HG02798 (cell line): ENCODE measurements around the gene TRIM66.

Experiments
- ATAC-seq: cut with Tn5 transposase; IDR thresholded peaks from one replicate; pipeline ENCODE4 v1.9.1; 2021; ENCODE audit warnings: mild to moderate bottlenecking; ENCODE audit not compliant: unreplicated experiment, poor library complexity

TRIM66 gene

DNA sequence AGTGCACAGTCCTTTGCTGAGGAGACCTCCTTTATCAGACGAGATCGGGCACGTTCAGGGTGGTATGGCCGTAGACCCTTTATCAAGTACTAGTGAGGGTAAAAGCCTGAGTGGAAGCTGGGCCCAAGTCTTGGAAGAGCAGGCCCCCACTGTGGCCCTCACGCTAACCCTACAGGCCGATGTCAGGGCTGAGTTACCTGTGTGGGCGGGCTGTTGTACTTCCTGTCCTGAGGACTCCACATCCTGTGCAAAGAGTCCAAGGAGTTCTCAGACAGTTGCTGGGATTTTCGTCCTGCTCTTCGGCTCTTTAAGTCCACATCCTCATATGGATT lies 35.0 kb upstream of the TRIM66 start:
- ATAC-seq: no peak

DNA sequence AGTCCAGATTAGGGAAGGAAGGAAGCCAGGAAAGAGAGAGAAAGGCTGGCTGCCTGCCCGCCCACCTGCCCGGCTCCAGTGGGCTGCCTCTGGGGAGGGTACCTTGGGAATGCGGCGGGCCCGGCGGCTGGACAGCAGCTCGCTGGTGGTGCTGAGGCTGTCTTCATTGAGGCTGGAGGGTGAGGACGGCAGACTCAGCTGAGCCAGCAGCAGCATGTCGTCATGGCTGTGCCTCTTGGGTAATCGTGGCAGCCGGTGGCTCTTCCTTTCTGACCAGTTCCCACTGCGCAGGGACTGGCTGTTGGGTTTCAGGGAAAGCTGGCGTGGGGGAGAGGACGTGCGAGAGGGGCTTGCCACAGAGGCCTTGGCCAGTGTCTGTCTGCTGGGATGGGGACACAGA lies 33.0 kb upstream of the TRIM66 start:
- no peak for ATAC-seq

GRCh38 chr11:8714622-8715225 lies 32.3 kb upstream of the TRIM66 start:
- no peak for ATAC-seq

DNA sequence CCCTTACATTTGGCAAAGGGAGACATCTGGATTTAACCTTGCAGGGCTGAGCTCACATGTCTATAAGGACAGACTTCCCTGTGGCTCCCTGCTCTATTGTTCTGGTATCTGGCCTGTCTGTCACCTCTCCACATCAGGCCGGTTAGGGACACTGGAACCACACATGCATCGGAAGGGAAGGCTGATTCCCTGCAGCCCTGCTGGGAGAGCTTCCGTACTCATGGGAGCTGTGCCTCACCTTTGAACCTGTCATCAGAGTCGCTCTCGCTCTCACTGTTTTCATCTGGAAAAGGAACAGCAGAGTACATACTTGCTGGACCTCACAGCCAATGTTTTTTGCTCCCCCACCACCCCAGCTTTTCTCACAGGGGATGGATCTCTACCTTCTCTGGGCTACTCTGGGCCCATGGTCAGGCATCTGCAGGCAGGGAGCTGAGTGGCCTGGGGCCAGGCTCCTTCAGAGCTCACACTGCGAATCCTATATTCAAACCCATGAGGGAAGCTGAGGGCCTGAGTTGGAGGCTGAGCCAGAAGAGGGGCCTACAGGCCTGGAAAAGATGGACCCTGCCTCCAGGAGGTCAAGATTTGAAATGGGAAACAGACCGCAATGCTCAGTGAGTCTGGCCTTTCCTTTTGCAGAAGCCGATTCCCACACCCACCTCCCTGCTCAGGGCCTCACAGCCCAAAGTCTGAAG lies 31.4 kb upstream of the TRIM66 start:
- no peak for ATAC-seq

DNA sequence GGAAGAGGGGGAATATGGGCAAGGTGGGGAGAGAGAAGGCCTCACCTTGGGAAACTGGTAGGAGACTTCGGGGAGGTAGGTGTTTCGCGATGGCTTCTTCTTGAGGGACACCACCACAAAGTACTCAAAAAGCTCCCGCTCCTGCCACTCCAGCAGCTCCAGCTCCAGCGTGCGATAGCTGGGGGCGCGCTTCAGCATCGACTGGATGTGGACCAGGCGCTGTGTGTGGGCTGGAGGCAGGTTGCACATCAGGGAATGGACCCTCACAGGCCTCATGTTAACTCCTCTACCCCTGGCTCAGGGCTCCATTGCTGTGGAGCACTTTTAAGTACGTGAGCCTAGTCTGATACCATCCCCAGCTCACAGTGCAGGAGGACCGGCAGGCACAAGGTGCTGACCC lies 30.0 kb upstream of the TRIM66 start:
- no peak for ATAC-seq

DNA sequence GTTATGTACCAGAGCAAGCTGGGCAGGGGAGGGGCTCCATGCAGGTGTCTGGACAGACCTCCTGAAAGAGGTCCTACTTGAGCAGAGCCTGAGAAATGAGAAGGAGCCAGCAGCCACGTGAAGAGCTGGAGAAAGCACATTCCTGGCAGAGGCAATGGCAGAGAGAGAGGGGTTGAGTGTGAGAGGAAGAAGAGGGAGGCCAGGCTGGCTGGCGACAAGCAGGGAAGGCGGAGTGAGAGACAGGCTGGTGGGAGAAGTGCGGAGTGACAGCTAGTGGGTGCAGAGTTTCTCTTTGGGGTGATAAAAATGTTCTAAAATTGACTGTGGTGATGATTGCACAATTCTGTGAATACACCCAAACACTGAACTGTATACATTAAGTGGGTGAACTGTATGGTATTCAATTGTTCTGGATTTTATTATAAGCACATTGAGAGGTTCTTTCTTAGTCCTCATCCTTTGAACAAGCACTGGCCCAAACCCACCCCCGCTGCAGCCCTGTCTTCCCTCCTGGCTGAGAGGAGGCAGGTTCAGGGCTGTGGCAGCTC lies 29.5 kb upstream of the TRIM66 start:
- no peak for ATAC-seq

GRCh38 chr11:8709777-8710176 lies 27.3 kb upstream of the TRIM66 start:
- ATAC-seq: no peak

- no peak for ATAC-seq
Measured at GRCh38 chr11:8709002-8709672, 26.7 kb upstream of the TRIM66 start.

- no peak for ATAC-seq
Measured at GRCh38 chr11:8707541-8708191, 25.2 kb upstream of the TRIM66 start.

- ATAC-seq: no peak
Measured at GRCh38 chr11:8706673-8707432, 24.4 kb upstream of the TRIM66 start.

DNA sequence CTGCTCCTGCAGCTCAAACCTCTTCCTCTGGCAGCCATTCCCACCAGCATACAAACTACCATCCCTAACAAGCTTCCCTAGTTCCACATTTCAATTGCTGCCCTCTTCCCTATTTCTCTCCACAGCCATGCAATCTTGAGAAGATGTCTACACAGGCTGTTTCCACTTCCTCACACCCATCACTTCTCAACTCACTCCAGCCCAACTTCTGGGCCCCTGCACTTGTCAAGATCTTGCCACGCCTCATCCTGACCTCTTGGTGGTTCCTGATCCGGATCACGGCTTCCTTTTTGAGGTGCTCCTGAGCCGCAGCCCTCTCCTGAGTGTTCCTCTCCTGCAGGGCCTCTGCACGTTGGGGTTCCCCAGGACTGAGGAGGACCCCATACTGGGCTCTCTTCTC lies 22.7 kb upstream of the TRIM66 start:
- no peak for ATAC-seq

- no peak for ATAC-seq
Measured at GRCh38 chr11:8704136-8704535, 21.7 kb upstream of the TRIM66 start.

GRCh38 chr11:8702598-8702915 lies 20.1 kb upstream of the TRIM66 start:
- no peak for ATAC-seq

- no peak for ATAC-seq
Measured at GRCh38 chr11:8701891-8702597, 19.6 kb upstream of the TRIM66 start.

GRCh38 chr11:8699903-8700302 lies 17.4 kb upstream of the TRIM66 start:
- no peak for ATAC-seq

GRCh38 chr11:8698917-8699441 lies 16.5 kb upstream of the TRIM66 start:
- ATAC-seq: no peak

DNA sequence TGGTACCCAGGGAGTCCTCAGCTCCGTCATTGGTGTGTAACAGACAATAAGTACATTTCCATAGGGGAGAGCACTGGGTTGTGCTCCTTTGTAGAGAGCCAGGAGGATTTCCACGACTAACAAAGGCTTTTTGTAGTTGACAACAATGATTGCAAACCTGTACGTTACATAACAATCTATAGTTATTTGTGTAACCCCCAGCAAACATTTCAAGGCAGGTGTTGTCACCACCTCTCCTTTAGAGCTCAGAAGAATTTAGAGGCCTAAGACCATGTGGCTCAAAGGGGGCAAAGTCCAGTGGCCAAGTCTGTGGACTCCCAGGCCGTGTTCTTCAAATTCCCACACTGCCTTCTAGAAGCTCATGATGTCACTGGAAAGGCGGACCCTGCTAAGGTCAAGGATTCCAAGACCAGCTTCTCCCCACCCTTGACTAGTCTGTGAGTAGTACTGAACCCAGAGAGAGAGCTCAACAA lies 15.9 kb upstream of the TRIM66 start:
- ATAC-seq: no peak

GRCh38 chr11:8697054-8697453 lies 14.6 kb upstream of the TRIM66 start:
- ATAC-seq: no peak

- no peak for ATAC-seq
Measured at GRCh38 chr11:8694137-8694536, 11.7 kb upstream of the TRIM66 start.

DNA sequence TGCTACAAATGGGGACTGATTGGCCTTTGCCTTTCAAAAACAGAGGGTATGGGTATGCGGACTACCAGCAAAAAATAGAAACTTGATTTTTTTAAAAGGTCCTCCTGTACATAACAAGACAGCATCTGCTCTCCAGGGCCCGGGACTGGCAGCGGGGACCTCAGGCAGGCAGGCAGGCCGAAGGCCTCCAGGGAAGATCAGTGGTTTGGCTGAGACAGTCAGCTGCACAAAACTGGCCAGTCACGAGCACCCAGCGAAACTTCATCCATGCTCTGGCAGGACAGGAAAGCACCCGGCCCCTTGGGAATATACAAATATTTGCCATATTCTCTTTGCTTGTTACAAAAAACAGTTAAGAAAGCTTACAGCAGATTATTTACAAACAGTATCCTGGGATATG lies 11.1 kb upstream of the TRIM66 start:
- no peak for ATAC-seq
